ENCODE results near the gene AOPEP. TPM values are rescaled to one million over a fixed set of nuclear protein-coding genes. Genes with fewer than 3 reads are reported as not detected.

The AOPEP gene
- total RNA-seq, 5 donors from 2014 or later (not counting 1 experiment from before 2014, with no cell fraction given): 10.4 to 14.8 (median 11.3) TPM

- Histone ChIP-seq H3K27ac (ENCODE audit: low read length) (no peak overlapping the region), H3K9me3 (no peaks in the 10 kb centered on the region), H3K4me3 (ENCODE audit: control insufficient read depth in 1 of 2, extremely low read depth in 1 of 2, low read length in 1 of 2) (no peak overlapping the region), H3K36me3 (ENCODE audit: control insufficient read depth in 2 of 2, extremely low read depth in 1 of 2, insufficient read depth in 1 of 2, low read length in 1 of 2) (peaks cover 0 to 3% of the 10 kb centered on the region in 2 donors), H3K4me1 (ENCODE audit: control insufficient read depth in 1 of 2, extremely low read depth in 1 of 2, insufficient read depth in 2 of 2, low read length in 2 of 2) (no peaks in the 10 kb centered on the region), H3K27me3 (replicated peaks in 1 of 2; ENCODE audit: control insufficient read depth in 2 of 2, extremely low read depth in 1 of 2, insufficient read depth in 2 of 2, low read length in 1 of 2) (no peaks in the 10 kb centered on the region)
- WGBS (ENCODE audit: insufficient coverage): 78% methylated on average over 3 of the region's 3 CpGs
- no peak for ATAC-seq (replicated peaks in 1 of 4)
- no peak for DNase-seq
- H3K9me3 Mint-ChIP-seq: no peaks in the 10 kb centered on the region
- ChIA-PET CTCF (no interaction called here), POLR2A (interaction anchor here in 1 of 2 donors (0.6 kb wide), 1 partner anchor 115 kb away, joined by 3 read pairs; no protein-coding TSS in a partner anchor)
- peaks cover 30% of the 10 kb centered on the region for H3K36me3 Mint-ChIP-seq
- H3K27me3 Mint-ChIP-seq: no peaks in the 10 kb centered on the region
- H3K4me3 Mint-ChIP-seq: no peak overlapping the region
- H3K27ac Mint-ChIP-seq: no peak overlapping the region
- peaks cover 3 to 14% (median 4%) of the 10 kb centered on the region in 3 donors for H3K4me1 Mint-ChIP-seq
Observed at GRCh38 chr9:94772144-94772543, 45.6 kb downstream of the AOPEP start.

GRCh38 chr9:94772639-94773303 is 46.3 kb downstream of the AOPEP start:
- Histone ChIP-seq H3K4me1 (ENCODE audit: control insufficient read depth in 1 of 2, extremely low read depth in 1 of 2, insufficient read depth in 2 of 2, low read length in 2 of 2) (no peaks in the 10 kb centered on the region), H3K27ac (ENCODE audit: low read length) (no peak overlapping the region), H3K4me3 (ENCODE audit: control insufficient read depth in 1 of 2, extremely low read depth in 1 of 2, low read length in 1 of 2) (no peak overlapping the region), H3K27me3 (replicated peaks in 1 of 2; ENCODE audit: control insufficient read depth in 2 of 2, extremely low read depth in 1 of 2, insufficient read depth in 2 of 2, low read length in 1 of 2) (no peaks in the 10 kb centered on the region), H3K36me3 (ENCODE audit: control insufficient read depth in 2 of 2, extremely low read depth in 1 of 2, insufficient read depth in 1 of 2, low read length in 1 of 2) (peaks cover 0 to 3% of the 10 kb centered on the region in 2 donors), H3K9me3 (no peaks in the 10 kb centered on the region)
- peaks cover 25% of the 10 kb centered on the region for H3K36me3 Mint-ChIP-seq
- ATAC-seq (replicated peaks in 1 of 4) (no peak), DNase-seq (no peak)
- no peaks in the 10 kb centered on the region for H3K9me3 Mint-ChIP-seq
- 90% methylated on average over 2 of the region's 4 CpGs for WGBS (ENCODE audit: insufficient coverage)
- peaks cover under 1 to 14% (median 3%) of the 10 kb centered on the region in 3 donors for H3K4me1 Mint-ChIP-seq
- ChIA-PET CTCF (no interaction called here), POLR2A (no interaction called here)
- peak overlapping the region in 1 of 2 donors; percentile 52 for H3K27ac Mint-ChIP-seq
- H3K27me3 Mint-ChIP-seq: no peaks in the 10 kb centered on the region
- no peak overlapping the region for H3K4me3 Mint-ChIP-seq

GRCh38 chr9:94773655-94774054 is 47.2 kb downstream of the AOPEP start:
- Histone ChIP-seq H3K4me1 (ENCODE audit: control insufficient read depth in 1 of 2, extremely low read depth in 1 of 2, insufficient read depth in 2 of 2, low read length in 2 of 2) (no peaks in the 10 kb centered on the region), H3K9me3 (no peaks in the 10 kb centered on the region), H3K4me3 (ENCODE audit: control insufficient read depth in 1 of 2, extremely low read depth in 1 of 2, low read length in 1 of 2) (no peak overlapping the region), H3K36me3 (ENCODE audit: control insufficient read depth in 2 of 2, extremely low read depth in 1 of 2, insufficient read depth in 1 of 2, low read length in 1 of 2) (peaks cover 0 to 3% of the 10 kb centered on the region in 2 donors), H3K27me3 (replicated peaks in 1 of 2; ENCODE audit: control insufficient read depth in 2 of 2, extremely low read depth in 1 of 2, insufficient read depth in 2 of 2, low read length in 1 of 2) (no peaks in the 10 kb centered on the region), H3K27ac (ENCODE audit: low read length) (no peak overlapping the region)
- ATAC-seq (replicated peaks in 1 of 4): no peak
- H3K27ac Mint-ChIP-seq: no peak overlapping the region
- no peak overlapping the region for H3K4me3 Mint-ChIP-seq
- no peak for DNase-seq
- peaks cover 23% of the 10 kb centered on the region for H3K36me3 Mint-ChIP-seq
- WGBS (ENCODE audit: insufficient coverage): 79% methylated on average over 2 of the region's 5 CpGs
- H3K4me1 Mint-ChIP-seq: peaks cover 0 to 14% (median 2%) of the 10 kb centered on the region in 3 donors
- H3K27me3 Mint-ChIP-seq: no peaks in the 10 kb centered on the region
- ChIA-PET CTCF (no interaction called here), POLR2A (no interaction called here)
- H3K9me3 Mint-ChIP-seq: no peaks in the 10 kb centered on the region

GRCh38 chr9:94778013-94778412 is 51.5 kb downstream of the AOPEP start:
- Mint-ChIP-seq H3K9me3 (no peaks in the 10 kb centered on the region), H3K4me3 (no peak overlapping the region), H3K27me3 (no peaks in the 10 kb centered on the region), H3K27ac (no peak overlapping the region), H3K4me1 (peaks cover 0 to 2% (median 0%) of the 10 kb centered on the region in 3 donors), H3K36me3 (peaks cover 11% of the 10 kb centered on the region)
- no peaks in the 10 kb centered on the region for H3K9me3 ChIP-seq
- no CpG with 5 or more reads among the region's 4 CpGs for WGBS (ENCODE audit: insufficient coverage)
- H3K4me3 ChIP-seq (ENCODE audit: control insufficient read depth in 1 of 2, extremely low read depth in 1 of 2, low read length in 1 of 2): no peak overlapping the region
- H3K27ac ChIP-seq (ENCODE audit: low read length): no peak overlapping the region
- H3K4me1 ChIP-seq (ENCODE audit: control insufficient read depth in 1 of 2, extremely low read depth in 1 of 2, insufficient read depth in 2 of 2, low read length in 2 of 2): no peaks in the 10 kb centered on the region
- no peaks in the 10 kb centered on the region for H3K27me3 ChIP-seq (replicated peaks in 1 of 2; ENCODE audit: control insufficient read depth in 2 of 2, extremely low read depth in 1 of 2, insufficient read depth in 2 of 2, low read length in 1 of 2)
- DNase-seq (no peak), ATAC-seq (replicated peaks in 1 of 4) (no peak)
- ChIA-PET POLR2A (no interaction called here), CTCF (no interaction called here)
- peaks cover 0 to 1% of the 10 kb centered on the region in 2 donors for H3K36me3 ChIP-seq (ENCODE audit: control insufficient read depth in 2 of 2, extremely low read depth in 1 of 2, insufficient read depth in 1 of 2, low read length in 1 of 2)

- no peak overlapping the region for H3K4me3 Mint-ChIP-seq
- POLR2A ChIA-PET: interaction anchor here in 1 of 2 donors (0.6 kb wide), 1 partner anchor 87 kb away, joined by 3 read pairs; no protein-coding TSS in a partner anchor
- Histone ChIP-seq H3K36me3 (ENCODE audit: control insufficient read depth in 2 of 2, extremely low read depth in 1 of 2, insufficient read depth in 1 of 2, low read length in 1 of 2) (no peaks in the 10 kb centered on the region), H3K4me3 (ENCODE audit: control insufficient read depth in 1 of 2, extremely low read depth in 1 of 2, low read length in 1 of 2) (no peak overlapping the region), H3K27me3 (replicated peaks in 1 of 2; ENCODE audit: control insufficient read depth in 2 of 2, extremely low read depth in 1 of 2, insufficient read depth in 2 of 2, low read length in 1 of 2) (no peaks in the 10 kb centered on the region), H3K4me1 (ENCODE audit: control insufficient read depth in 1 of 2, extremely low read depth in 1 of 2, insufficient read depth in 2 of 2, low read length in 2 of 2) (no peaks in the 10 kb centered on the region), H3K27ac (ENCODE audit: low read length) (no peak overlapping the region), H3K9me3 (no peaks in the 10 kb centered on the region)
- peaks cover 3% of the 10 kb centered on the region for H3K36me3 Mint-ChIP-seq
- peaks cover 0 to 2% (median 0%) of the 10 kb centered on the region in 3 donors for H3K4me1 Mint-ChIP-seq
- ATAC-seq (replicated peaks in 1 of 4): no peak
- CTCF ChIA-PET: no interaction called here
- H3K9me3 Mint-ChIP-seq: no peaks in the 10 kb centered on the region
- WGBS (ENCODE audit: insufficient coverage): no CpG with 5 or more reads among the region's 2 CpGs
- DNase-seq: no peak
- no peak overlapping the region for H3K27ac Mint-ChIP-seq
- no peaks in the 10 kb centered on the region for H3K27me3 Mint-ChIP-seq
Observed at GRCh38 chr9:94779031-94779430, 52.5 kb downstream of the AOPEP start.

GRCh38 chr9:94779693-94780290 is 53.3 kb downstream of the AOPEP start:
- CTCF ChIA-PET: no interaction called here
- Mint-ChIP-seq H3K27me3 (no peaks in the 10 kb centered on the region), H3K9me3 (no peaks in the 10 kb centered on the region), H3K4me1 (peaks cover 0 to 2% (median 0%) of the 10 kb centered on the region in 3 donors), H3K27ac (no peak overlapping the region), H3K4me3 (no peak overlapping the region), H3K36me3 (peaks cover under 1% of the 10 kb centered on the region)
- Histone ChIP-seq H3K4me3 (ENCODE audit: control insufficient read depth in 1 of 2, extremely low read depth in 1 of 2, low read length in 1 of 2) (no peak overlapping the region), H3K36me3 (ENCODE audit: control insufficient read depth in 2 of 2, extremely low read depth in 1 of 2, insufficient read depth in 1 of 2, low read length in 1 of 2) (no peaks in the 10 kb centered on the region), H3K27me3 (replicated peaks in 1 of 2; ENCODE audit: control insufficient read depth in 2 of 2, extremely low read depth in 1 of 2, insufficient read depth in 2 of 2, low read length in 1 of 2) (no peaks in the 10 kb centered on the region), H3K9me3 (no peaks in the 10 kb centered on the region), H3K4me1 (ENCODE audit: control insufficient read depth in 1 of 2, extremely low read depth in 1 of 2, insufficient read depth in 2 of 2, low read length in 2 of 2) (no peaks in the 10 kb centered on the region), H3K27ac (ENCODE audit: low read length) (no peak overlapping the region)
- DNase-seq (no peak), ATAC-seq (replicated peaks in 1 of 4) (no peak)
- WGBS (ENCODE audit: insufficient coverage): 100% methylated on average over 1 of the region's 4 CpGs
- POLR2A ChIA-PET: no interaction called here

All from T-cell (primary cell).